Transverse colon (tissue), 4 donors: ENCODE measurements around the gene ST6GALNAC6. TPM values are rescaled to one million over a fixed set of nuclear protein-coding genes. Genes with fewer than 3 reads are reported as not detected.
"Not testable (repeated sequence)": the region's sequence is repeated elsewhere in the genome, so short reads cannot be mapped to it uniquely, and the experiment has no call there.

Experiments
- DNase-seq: peaks from one replicate; pipeline ENCODE4 v3.0.0-alpha.2; 2019
- H3K27ac ChIP-seq, 4 donors: fragments of 200-600 bp; sonication (generic); 2 replicates each; pipeline ENCODE4 v1.5.1; 2016 to 2018; ENCODE audit warnings: inconsistent platforms in 4 of 4
- H3K27me3 ChIP-seq: fragments of 200-600 bp; sonication (generic); 2 replicates; pipeline ENCODE4 v1.5.1; 2017; ENCODE audit warnings: inconsistent platforms
- H3K36me3 ChIP-seq, 4 donors: fragments of 200-600 bp; sonication (generic); 2 replicates each; pipeline ENCODE4 v1.5.1; 2017 to 2019; ENCODE audit warnings: inconsistent platforms in 4 of 4
- H3K4me1 ChIP-seq, 4 donors: fragments of 200-600 bp; sonication (generic); 2 replicates each; pipeline ENCODE4 v1.5.1; 2017 to 2020; ENCODE audit warnings: inconsistent platforms in 4 of 4
- H3K4me3 ChIP-seq, 4 donors: fragments of 200-600 bp; sonication (generic); 1 replicate in 1 of 4; 2 replicates in 3 of 4; pipeline versions ENCODE4 v1.5.1 to v1.6.1; 2017 to 2019; ENCODE audit warnings: inconsistent platforms in 4 of 4
- H3K9me3 ChIP-seq, 2 donors: fragments of 200-600 bp; sonication (generic); 2 replicates each; pipeline ENCODE4 v1.5.1; 2017 to 2019; ENCODE audit warnings: inconsistent platforms in 2 of 2
- EP300 ChIP-seq: sonication (generic); formaldehyde crosslinking; IDR thresholded peaks from one replicate; pipeline ENCODE4 v1.6.1; 2017; ENCODE audit warnings: antibody characterized with exemption, low read depth
- POLR2A ChIP-seq: fragments of 450-650 bp; IDR thresholded peaks from one replicate; pipeline ENCODE4 v1.6.1; 2016; ENCODE audit warnings: antibody characterized with exemption, mild to moderate bottlenecking, moderate library complexity
- POLR2AphosphoS5 ChIP-seq, 3 donors: sonication (generic); formaldehyde crosslinking; IDR thresholded peaks; one replicate each; pipeline ENCODE4 v1.6.1; 2016; ENCODE audit warnings: antibody characterized with exemption in 3 of 3
- WGBS, 2 donors: methylation state at CpG; one replicate each; pipeline ENCODE4 v1.1.5; 2018; ENCODE audit warnings: low coverage in 1 of 2; 5-methylcytosine and 5-hydroxymethylcytosine counted together
- in situ Hi-C, 4 donors: fragments of 200-750 bp; cut with MboI; loops; one replicate each; pipeline versions ENCODE4 v1.15.0 to v1.15.1; 2017; ENCODE audit warnings: low sequenced_read_pairs in 3 of 4, low pct_ligation_motif_present in 1 of 4, low pct_unique_long_range_greater_than_20kb in 1 of 4
- intact Hi-C: fragments of 100-400 bp; cut with DNase I; formaldehyde crosslinking; loops from one replicate; pipeline ENCODE4 v1.15.1; 2023; ENCODE audit warnings: low total_unique reads
- total RNA-seq, 4 donors: library from RNA; depleted of rRNA; stranded (reverse); fragments of >200 nt; gene quantifications; one replicate each; pipeline ENCODE4 v1.1.0, GENCODE V29; 2016
- TF ChIP-seq, protein P1 (sequence below), 5 experiments: fragments of 200-600 bp in 3 of 5; fragments of 450-650 bp in 2 of 5; sonication (generic) in 3 of 5; IDR thresholded peaks; 1 replicate in 2 of 5; 2 replicates in 3 of 5; pipeline ENCODE4 v1.5.1; 2016 to 2017; ENCODE audit warnings: antibody characterized with exemption in 5 of 5, inconsistent platforms in 3 of 5, mild to moderate bottlenecking in 2 of 5, moderate library complexity in 1 of 5

ST6GALNAC6 gene
- total RNA-seq, 4 donors from 2014 or later = 41.0 to 80.4 (median 75.7) TPM

DNA sequence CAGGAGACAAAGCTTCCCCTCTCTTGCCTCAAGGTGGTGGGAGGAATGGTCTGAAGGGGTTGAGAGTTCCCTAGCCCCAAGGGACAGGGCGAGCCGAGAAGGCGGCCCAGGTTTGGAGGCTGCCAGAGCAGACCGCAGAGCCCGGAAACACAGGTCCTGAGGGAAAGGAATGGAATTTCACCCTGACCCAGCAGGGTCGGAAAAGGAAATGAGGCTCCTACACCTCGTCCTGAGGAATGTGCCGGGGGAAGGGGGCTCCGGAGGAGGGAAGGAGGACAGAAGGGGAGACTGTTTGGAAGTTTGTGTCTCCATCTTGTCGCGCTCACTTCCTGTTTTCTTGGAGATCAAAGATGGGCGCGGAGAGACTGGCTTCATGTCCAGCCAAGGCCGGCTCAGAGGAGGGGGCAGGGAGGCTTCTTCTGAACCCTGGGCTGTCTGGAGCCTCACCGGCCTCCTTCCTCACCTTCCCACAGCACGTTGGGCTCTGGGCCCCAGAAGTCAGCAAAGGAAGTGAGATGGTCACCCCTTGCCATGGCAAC is 54.5 kb downstream of the ST6GALNAC6 start:
- intact Hi-C loops (no loop called here), in situ Hi-C loops (no loop called here)
- 77 to 83% methylated on average over 5 to 16 of the region's 16 CpGs for WGBS, 2 donors
- no peaks in the 10 kb centered on the region for H3K36me3 ChIP-seq
- peaks cover 0 to 16% (median 0%) of the 10 kb centered on the region in 4 donors for H3K4me1 ChIP-seq
- H3K9me3 ChIP-seq = no peaks in the 10 kb centered on the region
- peak overlapping the region; percentile 28 to 69 (median 59) for H3K27ac ChIP-seq
- H3K27me3 ChIP-seq = no peaks in the 10 kb centered on the region
- TF ChIP-seq POLR2AphosphoS5 (IDR thresholded peaks at IDR 0.05) (no peak), POLR2A (no peak), EP300 (no peak)
- TF ChIP-seq, protein P1, sequence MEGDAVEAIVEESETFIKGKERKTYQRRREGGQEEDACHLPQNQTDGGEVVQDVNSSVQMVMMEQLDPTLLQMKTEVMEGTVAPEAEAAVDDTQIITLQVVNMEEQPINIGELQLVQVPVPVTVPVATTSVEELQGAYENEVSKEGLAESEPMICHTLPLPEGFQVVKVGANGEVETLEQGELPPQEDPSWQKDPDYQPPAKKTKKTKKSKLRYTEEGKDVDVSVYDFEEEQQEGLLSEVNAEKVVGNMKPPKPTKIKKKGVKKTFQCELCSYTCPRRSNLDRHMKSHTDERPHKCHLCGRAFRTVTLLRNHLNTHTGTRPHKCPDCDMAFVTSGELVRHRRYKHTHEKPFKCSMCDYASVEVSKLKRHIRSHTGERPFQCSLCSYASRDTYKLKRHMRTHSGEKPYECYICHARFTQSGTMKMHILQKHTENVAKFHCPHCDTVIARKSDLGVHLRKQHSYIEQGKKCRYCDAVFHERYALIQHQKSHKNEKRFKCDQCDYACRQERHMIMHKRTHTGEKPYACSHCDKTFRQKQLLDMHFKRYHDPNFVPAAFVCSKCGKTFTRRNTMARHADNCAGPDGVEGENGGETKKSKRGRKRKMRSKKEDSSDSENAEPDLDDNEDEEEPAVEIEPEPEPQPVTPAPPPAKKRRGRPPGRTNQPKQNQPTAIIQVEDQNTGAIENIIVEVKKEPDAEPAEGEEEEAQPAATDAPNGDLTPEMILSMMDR (IDR thresholded peaks at IDR 0.05) = no peak
- no peak for DNase-seq
- H3K4me3 ChIP-seq = no peak overlapping the region

DNA sequence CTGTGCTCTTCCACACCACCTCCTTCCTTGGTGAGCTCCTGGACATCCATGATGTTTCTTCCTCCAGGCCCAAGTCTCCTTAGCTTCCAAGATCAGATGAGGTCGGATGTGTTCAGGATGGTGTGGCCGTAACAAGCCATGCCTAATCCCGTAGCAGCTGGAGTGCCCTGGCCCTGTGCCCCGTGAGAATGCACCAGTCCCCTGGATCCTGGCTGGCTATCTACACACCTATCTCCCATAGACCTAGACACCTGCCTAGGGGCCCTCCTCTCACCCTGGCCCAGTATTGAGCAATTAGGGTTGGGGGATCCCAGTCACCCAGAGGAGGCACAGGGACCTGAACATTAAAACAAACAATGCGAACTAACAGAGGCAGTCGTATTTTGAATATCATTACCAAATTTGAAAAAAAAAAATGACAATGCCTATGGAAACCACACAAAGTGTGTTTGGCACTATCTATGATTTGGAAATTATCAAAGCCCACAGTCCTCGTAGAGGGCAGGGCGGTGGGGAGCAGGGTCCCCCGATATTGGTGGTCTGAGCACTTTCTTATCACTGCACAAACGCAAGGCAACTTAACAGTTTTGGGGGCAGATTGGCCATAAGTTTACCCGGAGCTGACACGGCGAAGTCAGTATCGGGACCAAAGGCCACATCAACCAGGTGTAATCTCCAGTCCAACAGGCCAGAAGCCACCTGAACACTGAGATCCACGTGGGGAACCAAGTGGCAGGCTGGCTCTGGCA is 58.1 kb downstream of the ST6GALNAC6 start:
- DNase-seq = no peak
- intact Hi-C loops (no loop called here), in situ Hi-C loops (no loop called here)
- Histone ChIP-seq H3K36me3 (no peaks in the 10 kb centered on the region), H3K4me3 (no peak overlapping the region), H3K9me3 (no peaks in the 10 kb centered on the region), H3K4me1 (peaks cover 0 to 43% (median 16%) of the 10 kb centered on the region in 4 donors), H3K27ac (peak overlapping the region in 3 of 4 donors; percentile 5 to 17 (median 14)), H3K27me3 (no peaks in the 10 kb centered on the region)
- WGBS, 2 donors = 74 to 79% methylated on average over 3 to 15 of the region's 15 CpGs
- TF ChIP-seq, protein P1 (IDR thresholded peaks at IDR 0.05) = no peak
- TF ChIP-seq POLR2AphosphoS5 (IDR thresholded peaks at IDR 0.05) (no peak), POLR2A (no peak), EP300 (no peak)

DNA sequence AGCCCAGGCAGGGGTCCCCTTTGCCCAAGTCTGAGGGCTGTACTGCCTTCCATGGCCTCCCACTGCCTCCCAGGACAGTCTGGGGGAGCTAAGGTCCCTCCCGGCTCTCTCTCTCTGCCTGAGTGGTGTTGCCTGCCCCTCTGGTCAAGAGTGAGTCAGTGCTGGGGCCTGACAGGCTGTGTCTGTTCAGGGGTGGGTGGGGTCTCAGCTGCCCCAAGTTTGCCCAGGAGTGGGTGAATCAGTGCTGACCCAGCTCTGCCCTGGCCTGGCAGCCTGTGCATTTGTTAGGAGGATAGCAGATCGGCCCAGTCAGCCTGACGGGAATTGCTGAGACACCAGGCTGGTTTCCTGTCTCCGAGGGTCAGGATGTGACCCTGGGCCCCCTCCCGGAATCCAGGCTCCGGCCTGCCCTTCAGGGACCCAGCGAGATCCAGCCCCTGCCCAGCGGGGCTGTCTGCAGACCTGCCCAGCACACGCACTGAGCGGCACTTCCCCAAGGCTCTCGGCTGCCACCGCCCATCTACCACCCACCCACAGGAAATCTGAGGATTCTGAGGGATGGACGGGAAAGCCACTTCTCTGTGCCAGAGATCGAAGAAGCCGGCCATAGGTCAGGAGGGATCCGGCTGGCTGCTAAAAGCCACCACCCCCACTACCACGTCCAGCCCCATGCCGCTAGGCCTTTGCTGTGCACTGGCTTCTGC is 60.9 kb downstream of the ST6GALNAC6 start:
- DNase-seq = peak; percentile 46
- peaks cover 6 to 51% (median 18%) of the 10 kb centered on the region in 4 donors for H3K4me1 ChIP-seq
- TF ChIP-seq, protein P1 (IDR thresholded peaks at IDR 0.05) = no peak
- TF ChIP-seq POLR2A (peak; percentile 32), EP300 (no peak), POLR2AphosphoS5 (IDR thresholded peaks at IDR 0.05) (peak; percentile 38 to 54 (median 46))
- peak overlapping the region; percentile 71 to 87 (median 81) for H3K27ac ChIP-seq
- in situ Hi-C loops = no loop called here
- no peak overlapping the region for H3K4me3 ChIP-seq
- no peaks in the 10 kb centered on the region for H3K9me3 ChIP-seq
- no peaks in the 10 kb centered on the region for H3K27me3 ChIP-seq
- H3K36me3 ChIP-seq = no peaks in the 10 kb centered on the region
- 71% methylated on average over 17 of the region's 18 CpGs; no CpG with 5 or more reads in 1 of the 2 donors for WGBS, 2 donors
- intact Hi-C loops = no loop called here

DNA sequence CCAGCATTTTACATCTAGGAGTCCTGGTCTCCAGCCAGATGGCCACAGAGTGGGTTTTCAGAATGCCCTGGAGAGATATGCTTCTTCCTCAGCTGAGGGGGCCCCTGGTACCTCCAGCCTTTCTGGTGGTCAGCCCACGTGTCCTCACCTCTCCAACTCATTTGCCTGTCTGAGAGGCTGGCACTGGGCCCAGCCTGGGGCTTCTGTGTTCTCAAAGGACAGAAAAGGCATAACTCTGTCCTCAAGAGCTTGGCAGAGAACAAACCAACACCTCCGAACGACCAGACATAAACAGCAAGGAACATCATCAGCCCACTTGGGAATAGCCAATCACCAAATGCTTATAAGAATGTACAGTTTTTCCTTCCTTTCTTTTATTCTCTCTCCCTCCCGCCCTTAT is 62.1 kb downstream of the ST6GALNAC6 start:
- Histone ChIP-seq H3K4me1 (peaks cover 6 to 60% (median 18%) of the 10 kb centered on the region in 4 donors), H3K27ac (peak overlapping the region; percentile 71 to 87 (median 81)), H3K27me3 (no peaks in the 10 kb centered on the region), H3K4me3 (no peak overlapping the region), H3K9me3 (no peaks in the 10 kb centered on the region), H3K36me3 (no peaks in the 10 kb centered on the region)
- DNase-seq = no peak
- in situ Hi-C loops (no loop called here), intact Hi-C loops (no loop called here)
- TF ChIP-seq POLR2A (no peak), EP300 (no peak), POLR2AphosphoS5 (IDR thresholded peaks at IDR 0.05) (no peak)
- TF ChIP-seq, protein P1 (IDR thresholded peaks at IDR 0.05) = no peak
- 56 to 68% methylated on average over 3 to 4 of the region's 4 CpGs for WGBS, 2 donors

DNA sequence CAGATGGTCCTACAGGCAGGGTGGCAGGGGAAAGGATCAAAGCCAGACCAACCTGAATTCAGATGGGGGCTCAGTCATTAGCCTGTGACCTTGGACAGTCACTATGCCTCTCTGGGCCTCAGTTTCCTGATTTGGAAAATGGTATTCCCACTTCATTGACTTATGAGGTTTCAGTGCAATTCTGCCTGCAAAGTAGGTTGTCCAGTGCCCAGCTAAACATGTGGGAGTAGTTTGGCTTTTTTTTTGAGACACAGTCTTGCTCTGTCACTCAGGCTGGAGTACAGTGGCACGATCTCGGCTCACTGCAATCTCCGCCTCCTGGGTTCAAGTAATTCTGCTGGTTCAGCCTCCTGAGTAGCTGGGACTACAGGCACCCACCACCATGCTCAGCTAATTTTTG is 62.8 kb downstream of the ST6GALNAC6 start:
- H3K4me3 ChIP-seq, H3K9me3 ChIP-seq, in situ Hi-C loops, H3K36me3 ChIP-seq, intact Hi-C loops, H3K27me3 ChIP-seq, DNase-seq: not testable (repeated sequence)
- Histone ChIP-seq H3K4me1 (peaks cover 6 to 61% (median 18%) of the 10 kb centered on the region in 4 donors), H3K27ac (peak overlapping the region; percentile 71 to 87 (median 81))
- WGBS, 2 donors = 86 to 94% methylated on average over 3 of the region's 3 CpGs
